Tibial nerve (tissue), 4 donors: ENCODE data around the gene CATSPERZ.

Experiments
- CTCF ChIP-seq, 5 experiments: fragments of 200-600 bp in 3 of 5; fragments of 450-650 bp in 2 of 5; sonication (generic) in 3 of 5; IDR thresholded peaks; one replicate each; pipeline ENCODE4 v1.5.1; 2016 to 2019; ENCODE audit warnings: antibody characterized with exemption in 5 of 5, mild to moderate bottlenecking in 3 of 5, moderate library complexity in 2 of 5
- EP300 ChIP-seq, 2 donors: sonication (generic); formaldehyde crosslinking; IDR thresholded peaks; one replicate each; pipeline ENCODE4 v1.6.1; 2017; ENCODE audit warnings: antibody characterized with exemption in 2 of 2, mild to moderate bottlenecking in 1 of 2
- POLR2A ChIP-seq, 2 donors: fragments of 450-650 bp; IDR thresholded peaks; one replicate each; pipeline ENCODE4 v1.6.1; 2017; ENCODE audit warnings: antibody characterized with exemption in 2 of 2, mild to moderate bottlenecking in 2 of 2, moderate library complexity in 2 of 2

GRCh38 chr11:64258356-64258755 lies 41.8 kb upstream of the CATSPERZ start:
- TF ChIP-seq CTCF (IDR thresholded peaks at IDR 0.05) (no peak), EP300 (IDR thresholded peaks at IDR 0.05) (no peak), POLR2A (IDR thresholded peaks at IDR 0.05) (no peak)
